IPS-20b (cell line): ENCODE data around the gene BMAL1.

Source experiments
- H3K27ac ChIP-seq: one replicate; pipeline ENCODE4 v1.5.1; 2013; ENCODE audit warnings: low read length
- H3K27me3 ChIP-seq: 2 replicates; pipeline ENCODE4 v1.6.1; 2013; ENCODE audit warnings: mild to moderate bottlenecking, low read length, inconsistent platforms; ENCODE audit not compliant: insufficient read depth
- H3K36me3 ChIP-seq: 2 replicates; pipeline ENCODE4 v1.6.1; 2013; ENCODE audit warnings: low read depth, mild to moderate bottlenecking, inconsistent platforms, low read length, moderate library complexity; ENCODE audit not compliant: insufficient read depth
- H3K4me1 ChIP-seq: 2 replicates; pipeline ENCODE4 v1.6.1; 2013; ENCODE audit warnings: mild to moderate bottlenecking, control low read depth, inconsistent platforms, low read length, moderate library complexity; ENCODE audit not compliant: insufficient read depth
- H3K4me3 ChIP-seq: 2 replicates; pipeline ENCODE4 v1.5.1; 2013; ENCODE audit warnings: mild to moderate bottlenecking, low read length, inconsistent platforms
- H3K9ac ChIP-seq: 2 replicates; pipeline ENCODE4 v1.6.1; 2013; ENCODE audit warnings: low read depth, mild to moderate bottlenecking, inconsistent platforms, low read length, moderate library complexity
- H3K9me3 ChIP-seq: 2 replicates; pipeline ENCODE4 v1.6.1; 2013; ENCODE audit warnings: mild to moderate bottlenecking, low read depth, low read length, inconsistent platforms; ENCODE audit not compliant: insufficient read depth

The BMAL1 gene

DNA sequence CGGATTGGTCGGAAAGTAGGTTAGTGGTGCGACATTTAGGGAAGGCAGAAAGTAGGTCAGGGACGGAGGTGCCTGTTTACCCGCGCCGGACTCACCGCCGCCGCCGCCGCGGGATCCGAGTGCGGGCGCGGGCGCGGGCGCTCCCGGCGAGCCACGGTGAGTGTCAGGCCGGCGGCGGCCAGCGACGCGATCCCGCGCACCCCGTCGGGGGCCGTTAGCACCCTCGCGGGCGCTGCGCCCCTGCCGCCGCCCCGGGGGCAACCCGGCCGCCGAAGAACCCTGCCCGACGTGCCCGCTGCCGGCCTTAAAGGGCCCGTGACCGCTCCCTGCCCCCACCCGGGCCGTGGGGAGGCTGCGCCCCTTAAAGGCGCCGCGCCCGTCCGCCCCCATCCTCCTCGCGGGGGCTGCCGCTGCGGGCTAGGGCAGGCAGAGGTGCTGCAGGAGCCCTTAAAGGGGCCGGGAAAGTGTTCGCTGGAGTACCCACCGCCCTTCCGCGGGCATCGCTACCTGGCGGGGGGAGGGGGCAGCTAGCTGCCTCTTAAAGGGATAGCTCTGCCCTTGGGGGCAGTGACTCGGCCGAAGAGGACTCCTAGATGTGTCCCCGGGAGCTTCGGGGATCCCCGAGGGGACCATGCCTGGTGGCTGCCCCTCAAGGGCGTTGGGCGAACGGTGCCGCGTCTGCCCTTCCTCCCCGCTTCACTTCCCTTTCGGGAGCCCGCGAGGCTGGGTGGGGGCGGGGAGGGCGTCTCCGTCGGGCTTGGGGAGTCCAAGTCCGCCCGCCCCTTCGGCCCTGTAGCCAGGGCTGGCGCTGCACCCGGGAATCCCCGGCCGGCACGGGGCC is at the start of gene BMAL1:
Gene BMAL1 (plus strand): TSS at position 23 of the 841 bp plus-strand sequence. CDS start 76,519 bp downstream, outside the sequence.
- Histone ChIP-seq H3K9ac (peak within 1 kb of the TSS; percentile 65; the same call in 1 of the 2 replicates), H3K9me3 (no peaks in the 10 kb centered on the region), H3K4me1 (peaks cover 3% of the 10 kb centered on the region), H3K27ac (no peak within 1 kb of the TSS), H3K4me3 (peak within 1 kb of the TSS; percentile 91), H3K27me3 (peaks cover 81% of the 10 kb centered on the region), H3K36me3 (no peaks in the 10 kb centered on the region)

- peaks cover 7% of the 10 kb centered on the region; the same call in 1 of the 2 replicates for H3K27me3 ChIP-seq
- H3K4me3 ChIP-seq: no peak overlapping the region
- no peak overlapping the region for H3K27ac ChIP-seq
- H3K9ac ChIP-seq: no peak overlapping the region
- H3K36me3 ChIP-seq: no peaks in the 10 kb centered on the region
- no peaks in the 10 kb centered on the region for H3K4me1 ChIP-seq
- H3K9me3 ChIP-seq: no peaks in the 10 kb centered on the region
These were observed 49.0 kb upstream of the BMAL1 start for GRCh38 chr11:13228572-13228971.

DNA sequence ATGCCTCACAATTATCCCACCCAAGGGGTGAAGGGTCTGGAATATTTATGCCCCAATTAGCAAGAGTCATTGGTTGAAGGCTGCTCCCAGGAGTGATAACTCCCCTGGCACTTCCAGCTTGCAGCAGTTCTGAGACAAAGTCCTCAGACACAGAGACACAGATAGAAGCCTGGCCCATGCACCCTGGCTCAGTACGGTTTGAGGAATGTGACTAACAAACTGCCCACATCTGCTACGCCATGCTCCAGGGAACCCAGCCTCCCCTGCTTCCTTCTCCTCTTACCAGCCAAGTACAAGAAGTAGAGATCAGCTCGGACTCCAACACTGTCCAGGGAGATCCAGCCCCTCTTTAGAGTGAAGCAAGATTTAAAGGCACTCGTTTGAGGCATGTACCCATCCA is 48.5 kb upstream of the BMAL1 start:
- Histone ChIP-seq H3K27ac (no peak overlapping the region), H3K36me3 (no peaks in the 10 kb centered on the region), H3K4me3 (no peak overlapping the region), H3K27me3 (peaks cover 7% of the 10 kb centered on the region; the same call in 1 of the 2 replicates), H3K9ac (no peak overlapping the region), H3K4me1 (no peaks in the 10 kb centered on the region), H3K9me3 (no peaks in the 10 kb centered on the region)

- Histone ChIP-seq H3K9me3 (no peaks in the 10 kb centered on the region), H3K4me3 (no peak overlapping the region), H3K9ac (no peak overlapping the region), H3K27ac (no peak overlapping the region), H3K27me3 (peaks cover 7% of the 10 kb centered on the region; the same call in 1 of the 2 replicates), H3K4me1 (no peaks in the 10 kb centered on the region), H3K36me3 (no peaks in the 10 kb centered on the region)
These were observed 47.8 kb upstream of the BMAL1 start for GRCh38 chr11:13229711-13230318.

GRCh38 chr11:13233173-13233745 is 44.3 kb upstream of the BMAL1 start:
- H3K9me3 ChIP-seq: no peaks in the 10 kb centered on the region
- no peak overlapping the region for H3K4me3 ChIP-seq
- no peak overlapping the region for H3K9ac ChIP-seq
- no peaks in the 10 kb centered on the region for H3K27me3 ChIP-seq
- no peaks in the 10 kb centered on the region for H3K36me3 ChIP-seq
- no peaks in the 10 kb centered on the region for H3K4me1 ChIP-seq
- H3K27ac ChIP-seq: no peak overlapping the region

GRCh38 chr11:13235895-13236294 is 41.7 kb upstream of the BMAL1 start:
- H3K4me1 ChIP-seq: no peaks in the 10 kb centered on the region
- H3K9ac ChIP-seq: no peak overlapping the region
- H3K9me3 ChIP-seq: no peaks in the 10 kb centered on the region
- no peaks in the 10 kb centered on the region for H3K27me3 ChIP-seq
- H3K4me3 ChIP-seq: no peak overlapping the region
- no peaks in the 10 kb centered on the region for H3K36me3 ChIP-seq
- no peak overlapping the region for H3K27ac ChIP-seq

GRCh38 chr11:13236626-13237025 is 41.0 kb upstream of the BMAL1 start:
- Histone ChIP-seq H3K27me3 (no peaks in the 10 kb centered on the region), H3K27ac (no peak overlapping the region), H3K9me3 (no peaks in the 10 kb centered on the region), H3K36me3 (no peaks in the 10 kb centered on the region), H3K4me3 (no peak overlapping the region), H3K4me1 (no peaks in the 10 kb centered on the region), H3K9ac (no peak overlapping the region)

- Histone ChIP-seq H3K36me3 (no peaks in the 10 kb centered on the region), H3K9ac (no peak overlapping the region), H3K4me1 (no peaks in the 10 kb centered on the region), H3K27ac (no peak overlapping the region), H3K4me3 (no peak overlapping the region), H3K27me3 (no peaks in the 10 kb centered on the region), H3K9me3 (no peaks in the 10 kb centered on the region)
These were observed 39.8 kb upstream of the BMAL1 start for GRCh38 chr11:13237761-13238160.

GRCh38 chr11:13238879-13239514 is 38.6 kb upstream of the BMAL1 start:
- H3K27me3 ChIP-seq: no peaks in the 10 kb centered on the region
- no peaks in the 10 kb centered on the region for H3K9me3 ChIP-seq
- H3K9ac ChIP-seq: no peak overlapping the region
- no peak overlapping the region for H3K27ac ChIP-seq
- H3K36me3 ChIP-seq: no peaks in the 10 kb centered on the region
- no peaks in the 10 kb centered on the region for H3K4me1 ChIP-seq
- no peak overlapping the region for H3K4me3 ChIP-seq

GRCh38 chr11:13242564-13242963 is 35.0 kb upstream of the BMAL1 start:
- H3K4me1 ChIP-seq: no peaks in the 10 kb centered on the region
- no peak overlapping the region for H3K9ac ChIP-seq
- H3K27me3 ChIP-seq: no peaks in the 10 kb centered on the region
- no peaks in the 10 kb centered on the region for H3K9me3 ChIP-seq
- no peaks in the 10 kb centered on the region for H3K36me3 ChIP-seq
- no peak overlapping the region for H3K4me3 ChIP-seq
- no peak overlapping the region for H3K27ac ChIP-seq

DNA sequence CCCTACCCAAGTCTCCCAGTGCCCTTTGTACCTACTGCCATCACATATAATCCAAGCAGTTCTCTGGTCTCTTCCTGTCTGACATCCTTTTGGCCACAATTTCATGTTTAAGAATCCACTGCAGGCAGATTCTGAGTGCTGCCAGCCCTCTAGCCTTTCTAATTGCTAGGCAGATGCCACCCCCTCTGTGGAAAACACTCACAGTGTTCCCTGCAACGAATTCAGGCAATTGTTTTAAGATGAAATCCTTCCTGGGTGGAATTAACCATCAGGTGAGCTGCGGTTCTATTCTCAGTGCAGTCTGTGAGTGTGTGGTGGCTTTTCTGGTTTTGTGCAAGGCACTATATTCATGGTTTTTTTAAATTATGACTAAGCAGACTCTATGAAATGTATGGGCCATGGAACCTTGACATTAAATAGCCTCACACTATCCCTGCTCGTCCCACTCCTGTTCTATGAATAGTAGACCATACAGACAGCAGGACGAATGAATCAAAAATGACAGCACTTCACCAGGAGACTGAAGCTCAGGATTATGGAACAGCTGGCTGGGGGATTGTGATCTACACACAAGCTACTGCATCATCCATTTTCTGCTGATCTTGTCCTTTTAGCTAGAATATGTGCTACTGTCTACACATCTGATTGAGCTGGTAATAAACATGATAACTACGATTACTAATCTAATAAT is 29.8 kb upstream of the BMAL1 start:
- H3K27me3 ChIP-seq: no peaks in the 10 kb centered on the region; the same call in 1 of the 2 replicates
- no peaks in the 10 kb centered on the region for H3K4me1 ChIP-seq
- H3K4me3 ChIP-seq: no peak overlapping the region
- H3K36me3 ChIP-seq: no peaks in the 10 kb centered on the region
- no peak overlapping the region for H3K9ac ChIP-seq
- no peak overlapping the region for H3K27ac ChIP-seq
- H3K9me3 ChIP-seq: no peaks in the 10 kb centered on the region
